H9 (cell line): ENCODE measurements around the gene WIPF1. TPM values are rescaled to one million over a fixed set of nuclear protein-coding genes. Genes with fewer than 3 reads are reported as not detected.

Experiments
- DNase-seq: peaks from one replicate; pipeline ENCODE4 v3.0.0-alpha.2; 2017
- H2AFZ ChIP-seq: one replicate; pipeline ENCODE4 v1.6.1; 2013; ENCODE audit warnings: mild to moderate bottlenecking, low read length, control low read depth, moderate library complexity
- H2AK5ac ChIP-seq: 2 replicates; pipeline ENCODE4 v1.6.1; 2013; ENCODE audit warnings: low read length, control low read depth, mixed read lengths; ENCODE audit not compliant: insufficient read length
- H2BK120ac ChIP-seq: one replicate; pipeline ENCODE4 v1.6.1; 2013; ENCODE audit warnings: low read depth, mild to moderate bottlenecking, low read length, control low read depth, inconsistent platforms; ENCODE audit not compliant: poor library complexity, severe bottlenecking
- H2BK12ac ChIP-seq: 2 replicates; pipeline ENCODE4 v1.6.1; 2013; ENCODE audit warnings: low read length, control low read depth, mixed read lengths, low read depth; ENCODE audit not compliant: insufficient read length
- H2BK15ac ChIP-seq: 2 replicates; pipeline ENCODE4 v1.6.1; 2013; ENCODE audit warnings: low read depth, low read length, control low read depth
- H2BK20ac ChIP-seq: one replicate; pipeline ENCODE4 v1.6.1; 2013; ENCODE audit warnings: low read depth, mild to moderate bottlenecking, low read length, control low read depth, inconsistent platforms; ENCODE audit not compliant: poor library complexity, severe bottlenecking
- H2BK5ac ChIP-seq: 2 replicates; pipeline ENCODE4 v1.6.1; 2013; ENCODE audit warnings: low read length, control low read depth, mixed read lengths; ENCODE audit not compliant: insufficient read length
- H3K14ac ChIP-seq: 2 replicates; pipeline ENCODE4 v1.6.1; 2013; ENCODE audit warnings: low read length, control low read depth; ENCODE audit not compliant: insufficient read depth
- H3K18ac ChIP-seq: 2 replicates; pipeline ENCODE4 v1.6.1; 2013; ENCODE audit warnings: low read depth, mild to moderate bottlenecking, mixed read lengths, low read length, control low read depth; ENCODE audit not compliant: insufficient read length
- H3K23ac ChIP-seq: 2 replicates; pipeline ENCODE4 v1.6.1; 2013; ENCODE audit warnings: low read length, control low read depth, mixed read lengths, low read depth; ENCODE audit not compliant: insufficient read length
- H3K23me2 ChIP-seq: 2 replicates; pipeline ENCODE4 v1.6.1; 2013; ENCODE audit warnings: low read depth, mild to moderate bottlenecking, mixed read lengths, low read length, control low read depth; ENCODE audit not compliant: insufficient read length, poor library complexity, severe bottlenecking
- H3K27ac ChIP-seq: 2 replicates; pipeline ENCODE4 v1.5.1; 2013; ENCODE audit warnings: low read length, control low read depth, mixed read lengths, low read depth; ENCODE audit not compliant: insufficient read length
- H3K27me3 ChIP-seq: 2 replicates; pipeline ENCODE4 v1.6.1; 2013; ENCODE audit warnings: low read length, control low read depth, inconsistent platforms; ENCODE audit not compliant: insufficient read depth
- H3K4ac ChIP-seq: 2 replicates; pipeline ENCODE4 v1.6.1; 2013; ENCODE audit warnings: low read depth, mild to moderate bottlenecking, control low read depth, inconsistent platforms, low read length, moderate library complexity
- H3K4me1 ChIP-seq: 2 replicates; pipeline ENCODE4 v1.6.1; 2013; ENCODE audit warnings: low read length, control low read depth, inconsistent platforms; ENCODE audit not compliant: insufficient read depth
- H3K4me2 ChIP-seq: 2 replicates; pipeline ENCODE4 v1.6.1; 2013; ENCODE audit warnings: low read length, control low read depth, mixed read lengths; ENCODE audit not compliant: insufficient read length, insufficient read depth
- H3K56ac ChIP-seq: 2 replicates; pipeline ENCODE4 v1.6.1; 2013; ENCODE audit warnings: low read depth, mild to moderate bottlenecking, mixed read lengths, low read length, control low read depth; ENCODE audit not compliant: insufficient read length
- H3K79me1 ChIP-seq: 2 replicates; pipeline ENCODE4 v1.6.1; 2013; ENCODE audit warnings: low read depth, mild to moderate bottlenecking, moderate library complexity, low read length, control low read depth, inconsistent platforms; ENCODE audit not compliant: insufficient read depth, poor library complexity, severe bottlenecking
- H3K79me2 ChIP-seq: 2 replicates; pipeline ENCODE4 v1.6.1; 2013; ENCODE audit warnings: low read length, control low read depth, inconsistent platforms; ENCODE audit not compliant: insufficient read depth
- H3K9ac ChIP-seq: 2 replicates; pipeline ENCODE4 v1.6.1; 2013; ENCODE audit warnings: low read length, control low read depth, mixed read lengths; ENCODE audit not compliant: insufficient read length; ENCODE audit errors: extremely low read depth
- H3K9me3 ChIP-seq: one replicate; pipeline ENCODE4 v1.6.1; 2013; ENCODE audit warnings: low read depth, low read length, inconsistent platforms; ENCODE audit not compliant: control insufficient read depth
- H3T11ph ChIP-seq: one replicate; pipeline ENCODE4 v1.6.1; 2013; ENCODE audit warnings: mild to moderate bottlenecking, low read length, control low read depth, inconsistent platforms
- H4K20me1 ChIP-seq: one replicate; pipeline ENCODE4 v1.6.1; 2013; ENCODE audit not compliant: control insufficient read depth, insufficient read length, insufficient read depth
- H4K5ac ChIP-seq: 2 replicates; pipeline ENCODE4 v1.6.1; 2013; ENCODE audit warnings: low read depth, mild to moderate bottlenecking, mixed read lengths, low read length, control low read depth; ENCODE audit not compliant: insufficient read length
- H4K8ac ChIP-seq: replicated peaks from 2 replicates; pipeline ENCODE4 v1.6.1; 2013; ENCODE audit warnings: low read length, control low read depth, mixed read lengths, low read depth; ENCODE audit not compliant: insufficient read length
- H4K91ac ChIP-seq: 2 replicates; pipeline ENCODE4 v1.6.1; 2013; ENCODE audit warnings: low read depth, mild to moderate bottlenecking, moderate library complexity, mixed read lengths, low read length, control low read depth; ENCODE audit not compliant: insufficient read length
- H3K27ac Mint-ChIP-seq, 3 experiments: 2 replicates in 2 of 3; 3 replicates in 1 of 3; pipeline ENCODE4 v1.8.0; 2020 to 2021; ENCODE audit warnings: mixed read lengths in 3 of 3, mild to moderate bottlenecking in 1 of 3, moderate library complexity in 1 of 3
- H3K27me3 Mint-ChIP-seq: 2 replicates; pipeline ENCODE4 v1.8.0; 2021; ENCODE audit warnings: low read depth, mild to moderate bottlenecking, moderate library complexity, mixed read lengths
- H3K36me3 Mint-ChIP-seq, 3 experiments: 2 replicates in 2 of 3; 3 replicates in 1 of 3; pipeline ENCODE4 v1.8.0; 2020 to 2021; ENCODE audit warnings: low read depth in 3 of 3, mixed read lengths in 3 of 3; ENCODE audit not compliant: insufficient read depth in 1 of 3
- H3K4me1 Mint-ChIP-seq, 2 experiments: 2 replicates each; pipeline ENCODE4 v1.8.0; 2020; ENCODE audit warnings: mixed read lengths in 2 of 2
- H3K4me3 Mint-ChIP-seq, 2 experiments: 2 replicates in 1 of 2; 3 replicates in 1 of 2; pipeline ENCODE4 v1.8.0; 2020 to 2021; ENCODE audit warnings: mild to moderate bottlenecking in 2 of 2, mixed read lengths in 2 of 2, moderate library complexity in 1 of 2
- H3K9me3 Mint-ChIP-seq, 2 experiments: 2 replicates in 1 of 2; 3 replicates in 1 of 2; pipeline ENCODE4 v1.8.0; 2020; ENCODE audit warnings: mild to moderate bottlenecking in 2 of 2, mixed read lengths in 2 of 2, moderate library complexity in 1 of 2
- CTCF ChIP-seq: fragments of 200-600 bp; sonication (generic); conservative IDR thresholded peaks from 3 replicates; pipeline ENCODE4 v1.8.0; 2021; ENCODE audit warnings: antibody characterized with exemption, mild to moderate bottlenecking
- WGBS: extraction: QIAGEN DNeasy Blood & Tissue Kit; methylation state at CpG from one replicate; pipeline ENCODE4 v1.1.7; 2013; ENCODE audit warnings: missing lambda C conversion rate, low lambda C conversion rate, mixed read lengths; ENCODE audit not compliant: insufficient read length; ENCODE audit errors: extremely low coverage; 5-methylcytosine and 5-hydroxymethylcytosine counted together
- total RNA-seq: library from RNA; stranded (reverse); gene quantifications from 2 replicates; pipeline ENCODE4 v1.2.1, GENCODE V29; 2021

Gene WIPF1
- total RNA-seq, 1 experiment from 2014 or later: 5.1 TPM

DNA sequence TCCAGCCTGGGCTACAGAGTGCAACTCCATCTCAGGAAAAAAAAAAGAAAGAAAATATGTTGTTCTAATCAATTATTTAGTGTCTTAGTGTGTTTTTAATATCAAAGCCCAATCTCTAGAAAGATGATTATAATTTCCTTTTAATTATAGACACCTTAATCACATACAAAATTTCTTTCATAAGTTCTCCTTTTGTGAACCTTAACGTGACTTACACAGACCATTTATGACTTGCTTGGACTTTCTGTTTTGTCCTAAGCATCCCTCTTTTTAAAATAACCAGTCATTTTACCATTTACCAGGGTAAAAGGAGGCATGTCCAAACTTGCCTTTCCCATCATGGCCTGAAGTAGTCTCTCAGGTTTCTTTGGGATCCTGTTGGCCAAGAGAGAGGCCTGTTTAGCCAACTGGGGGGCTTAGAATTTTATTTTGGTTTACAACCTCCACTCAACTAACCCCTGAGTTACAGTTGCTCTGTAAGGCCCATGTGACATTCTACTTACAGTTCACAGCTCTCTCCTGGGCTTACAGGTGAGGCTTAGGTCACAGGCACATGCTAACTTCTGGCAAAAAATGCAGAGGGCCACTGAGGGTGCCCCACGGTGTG is 86.9 kb downstream of the WIPF1 start:
- DNase-seq: no peak
- Histone ChIP-seq H4K91ac (no peak overlapping the region), H3K79me2 (no peaks in the 10 kb centered on the region), H2BK120ac (no peak overlapping the region), H3K23me2 (no peaks in the 10 kb centered on the region), H3K18ac (no peak overlapping the region), H4K20me1 (no peaks in the 10 kb centered on the region), H3K14ac (no peak overlapping the region), H3K27me3 (no peaks in the 10 kb centered on the region), H3K56ac (no peak overlapping the region), H3K9me3 (peaks cover 29% of the 10 kb centered on the region), H2BK5ac (no peak overlapping the region), H3K23ac (no peak overlapping the region), H2AFZ (no peak overlapping the region), H3K4ac (no peak overlapping the region), H3K4me1 (no peaks in the 10 kb centered on the region), H4K8ac (no peak overlapping the region), H3K79me1 (no peaks in the 10 kb centered on the region), H3T11ph (no peak overlapping the region), H3K4me2 (no peak overlapping the region), H3K27ac (no peak overlapping the region), H2BK15ac (no peak overlapping the region), H4K5ac (no peak overlapping the region), H2BK12ac (no peak overlapping the region), H2BK20ac (no peak overlapping the region), H2AK5ac (no peak overlapping the region), H3K9ac (no peak overlapping the region)
- TF ChIP-seq CTCF: no peak
- peaks cover 68 to 76% of the 10 kb centered on the region in 2 experiments for H3K9me3 Mint-ChIP-seq
- peaks cover 4% of the 10 kb centered on the region for H3K27me3 Mint-ChIP-seq
- no peak overlapping the region for H3K27ac Mint-ChIP-seq
- WGBS: no CpG with 5 or more reads among the region's 2 CpGs
- no peak overlapping the region for H3K4me3 Mint-ChIP-seq
- peaks cover 28 to 38% (median 37%) of the 10 kb centered on the region in 3 experiments for H3K36me3 Mint-ChIP-seq
- H3K4me1 Mint-ChIP-seq: no peaks in the 10 kb centered on the region

Other genes with a start within 250 kb of the WIPF1 start
- 8.7 and 9.9 TPM in 2 replicates for gene SCRN3, start 202.1 kb downstream of the WIPF1 start, total RNA-seq
- gene GPR155, start 110.8 kb downstream of the WIPF1 start, total RNA-seq: 0.35 TPM in 2 replicates
- not detected in 2 replicates for gene CHRNA1, start 166.7 kb upstream of the WIPF1 start, total RNA-seq